CD4-positive, alpha-beta T cell treated with Interleukin-15 for 1 hour (primary cell): ENCODE results near the gene ITGA8.
"Not testable (repeated sequence)": the region's sequence is repeated elsewhere in the genome, so short reads cannot be mapped to it uniquely, and the experiment has no call there.

ENCODE experiments used
- DNase-seq: peaks from one replicate; pipeline ENCODE4 v3.0.0-alpha.2; 2020

Gene ITGA8

GRCh38 chr10:15486404-15486803, 233.3 kb downstream of the ITGA8 start:
- no peak for DNase-seq

- DNase-seq: no peak
These were observed 233.9 kb downstream of the ITGA8 start for GRCh38 chr10:15485684-15486316.

- DNase-seq: no peak
These were observed 234.7 kb downstream of the ITGA8 start for GRCh38 chr10:15485027-15485426.

- no peak for DNase-seq
These were observed 235.6 kb downstream of the ITGA8 start for GRCh38 chr10:15484128-15484527.

- no peak for DNase-seq
These were observed 236.3 kb downstream of the ITGA8 start for GRCh38 chr10:15483215-15484075.

GRCh38 chr10:15482156-15482555, 237.6 kb downstream of the ITGA8 start:
- no peak for DNase-seq

GRCh38 chr10:15478950-15479349, 240.8 kb downstream of the ITGA8 start:
- no peak for DNase-seq

- no peak for DNase-seq
These were observed 241.3 kb downstream of the ITGA8 start for GRCh38 chr10:15478429-15478828.

GRCh38 chr10:15476337-15476736, 243.4 kb downstream of the ITGA8 start:
- no peak for DNase-seq

- not testable (repeated sequence) for DNase-seq
These were observed 244.3 kb downstream of the ITGA8 start for GRCh38 chr10:15475439-15475838.

- no peak for DNase-seq
These were observed 245.1 kb downstream of the ITGA8 start for GRCh38 chr10:15474671-15475070.

- no peak for DNase-seq
These were observed 246.3 kb downstream of the ITGA8 start for GRCh38 chr10:15473396-15473767.

GRCh38 chr10:15472431-15473395, 247.0 kb downstream of the ITGA8 start:
- no peak for DNase-seq

GRCh38 chr10:15472008-15472407, 247.7 kb downstream of the ITGA8 start:
- DNase-seq: no peak

GRCh38 chr10:15469111-15469510, 250.6 kb downstream of the ITGA8 start:
- no peak for DNase-seq

GRCh38 chr10:15464381-15464780, 255.3 kb downstream of the ITGA8 start:
- DNase-seq: no peak
